ENCODE data around the gene ZNF398.

Gene ZNF398

GRCh38 chr7:149153346-149153745 lies 6.1 kb downstream of the ZNF398 start:
- DNase-seq (ENCODE audit: extremely low read depth, low read depth): no peak
- TF ChIP-seq CTCF (IDR thresholded peaks at IDR 0.05; ENCODE audit: low read depth, low read length): no peak

DNA sequence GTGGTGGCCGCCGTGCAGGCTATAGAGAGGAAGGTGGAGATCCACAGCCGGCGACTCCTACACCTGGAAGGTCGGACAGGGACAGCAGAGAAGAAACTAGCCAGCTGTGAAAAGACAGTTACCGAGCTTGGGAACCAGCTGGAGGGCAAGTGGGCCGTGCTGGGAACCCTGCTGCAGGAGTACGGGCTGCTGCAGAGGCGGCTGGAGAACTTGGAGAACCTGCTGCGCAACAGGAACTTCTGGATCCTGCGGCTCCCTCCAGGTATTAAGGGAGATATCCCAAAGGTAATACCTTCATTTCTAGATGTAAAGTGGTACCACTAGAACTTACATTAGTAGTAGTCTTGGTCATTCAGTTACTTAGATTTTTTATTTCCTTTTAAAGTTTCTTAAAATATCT lies 6.8 kb downstream of the ZNF398 start:
- TF ChIP-seq CTCF (IDR thresholded peaks at IDR 0.05; ENCODE audit: low read depth, low read length): no peak
- DNase-seq (ENCODE audit: extremely low read depth, low read depth): no peak

DNA sequence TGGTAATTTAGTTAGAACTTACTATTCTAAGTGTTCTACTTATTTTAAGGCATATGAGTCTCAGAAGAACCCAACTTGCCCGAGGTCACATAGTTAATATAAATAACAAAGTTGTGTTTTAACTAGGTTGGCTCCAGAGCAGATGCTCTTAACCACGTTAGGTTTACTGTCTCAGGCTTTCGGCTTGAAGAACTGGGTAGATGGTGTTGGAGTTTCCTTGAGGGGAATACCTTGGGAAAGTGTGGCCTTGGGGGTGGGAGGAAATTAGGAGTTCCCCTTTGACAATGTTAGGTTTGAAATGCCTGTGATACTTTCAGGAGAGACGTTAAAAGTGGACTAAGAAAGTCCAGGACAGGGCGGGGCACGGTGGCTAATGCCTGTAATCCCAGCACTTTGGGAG lies 9.6 kb downstream of the ZNF398 start:
- no peak for DNase-seq (ENCODE audit: extremely low read depth, low read depth)

GRCh38 chr7:149161241-149161848 lies 14.1 kb downstream of the ZNF398 start:
- no peak for DNase-seq (ENCODE audit: extremely low read depth, low read depth)

More for the DNA sequence above, 9.6 kb downstream of the ZNF398 start:
- no peak for TF ChIP-seq CTCF (IDR thresholded peaks at IDR 0.05; ENCODE audit: low read depth, low read length)

GRCh38 chr7:149166142-149166541 lies 18.9 kb downstream of the ZNF398 start:
- TF ChIP-seq CTCF (IDR thresholded peaks at IDR 0.05; ENCODE audit: low read depth, low read length): no peak
- no peak for DNase-seq (ENCODE audit: extremely low read depth, low read depth)

More at GRCh38 chr7:149161241-149161848, 14.1 kb downstream of the ZNF398 start:
- no peak for TF ChIP-seq CTCF (IDR thresholded peaks at IDR 0.05; ENCODE audit: low read depth, low read length)

DNA sequence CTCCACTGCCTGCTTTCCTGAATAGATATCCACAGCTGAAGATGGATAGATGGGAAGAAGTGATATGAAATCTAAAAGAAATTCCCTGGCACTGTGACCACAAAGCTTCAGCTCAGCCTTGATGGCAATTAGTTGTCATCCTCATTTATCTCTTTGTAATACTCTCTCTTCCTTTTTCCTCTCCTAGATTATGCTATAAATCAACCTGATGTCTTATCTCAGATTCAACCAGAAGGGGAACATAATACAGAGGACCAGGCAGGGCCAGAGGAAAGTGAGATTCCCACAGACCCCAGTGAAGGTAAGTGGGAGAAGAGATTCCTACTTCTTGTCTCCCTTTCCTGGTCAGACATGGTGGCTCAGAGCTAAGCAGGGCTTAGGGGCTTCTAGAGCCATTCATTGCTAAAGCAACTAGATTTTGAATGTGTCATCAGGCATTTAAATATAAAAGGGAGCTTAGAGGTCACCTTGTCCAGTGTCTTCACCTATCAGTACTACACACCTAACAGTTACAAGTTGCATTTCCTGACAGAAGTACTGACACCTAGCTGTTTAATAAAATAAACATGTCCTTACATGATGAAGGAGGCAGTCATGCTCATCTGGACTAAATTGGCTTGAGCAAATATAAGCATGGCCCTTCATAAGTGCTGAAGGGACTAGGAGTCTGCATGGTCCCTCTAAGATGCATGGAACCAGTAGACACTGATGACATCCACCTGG lies 19.5 kb downstream of the ZNF398 start:
- DNase-seq (ENCODE audit: extremely low read depth, low read depth): no peak
- TF ChIP-seq CTCF (IDR thresholded peaks at IDR 0.05; ENCODE audit: low read depth, low read length): no peak

DNA sequence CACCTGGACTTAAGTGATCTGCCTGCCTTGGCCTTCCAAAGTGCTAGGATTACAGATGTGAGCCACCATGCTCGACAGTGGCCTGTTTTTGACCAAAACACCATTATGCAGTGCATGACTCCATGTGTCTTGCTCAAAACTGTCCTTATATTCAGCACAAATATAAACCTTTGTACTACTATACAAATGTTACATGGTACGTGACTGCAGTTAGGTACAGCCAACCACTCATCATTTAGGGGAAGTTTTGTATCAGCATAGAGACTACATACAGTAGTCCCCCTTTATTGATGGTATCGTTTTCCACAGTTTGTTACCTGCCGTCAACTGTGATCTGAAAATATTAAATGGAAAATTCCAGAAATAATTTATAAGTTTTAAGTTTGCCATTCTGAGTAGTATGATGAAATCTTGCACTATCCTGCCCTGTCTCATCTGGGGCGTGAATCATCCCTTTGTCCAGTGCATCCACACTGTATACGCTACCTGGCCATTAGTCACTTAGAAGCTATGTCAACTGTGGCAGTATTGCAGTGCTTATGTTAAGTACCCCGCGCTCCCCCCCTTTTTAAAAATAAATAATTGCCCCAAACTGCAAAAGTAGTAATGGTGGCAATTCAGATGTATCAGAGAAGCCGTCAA lies 24.8 kb downstream of the ZNF398 start:
- DNase-seq (ENCODE audit: extremely low read depth, low read depth): no peak
- no peak for TF ChIP-seq CTCF (IDR thresholded peaks at IDR 0.05; ENCODE audit: low read depth, low read length)

All from AG09319 (cell line).